Liver (tissue), 9 donors: Measurements from ENCODE around the gene ITIH5. TPM values are rescaled to one million over a fixed set of nuclear protein-coding genes. Genes with fewer than 3 reads are reported as not detected.

Source experiments
- DNase-seq: peaks from one replicate; pipeline ENCODE4 v3.0.0-alpha.2; 2017; ENCODE audit warnings: low spot score
- H3K27ac ChIP-seq, 2 donors: one replicate each; pipeline ENCODE4 v1.7.0; 2013; ENCODE audit warnings: inconsistent platforms in 2 of 2, low read length in 2 of 2, control low read depth in 1 of 2, low read depth in 1 of 2, mild to moderate bottlenecking in 1 of 2
- H3K27me3 ChIP-seq, 4 donors: one replicate each; pipeline versions ENCODE4 v1.6.1 to v1.7.0; 2013; ENCODE audit warnings: low read length in 3 of 4, inconsistent platforms in 1 of 4, mild to moderate bottlenecking in 1 of 4, moderate library complexity in 1 of 4; ENCODE audit not compliant: control insufficient read depth in 4 of 4, insufficient read depth in 4 of 4
- H3K36me3 ChIP-seq, 4 donors: one replicate each; pipeline versions ENCODE4 v1.6.1 to v1.7.0; 2013; ENCODE audit warnings: low read length in 3 of 4, mild to moderate bottlenecking in 3 of 4, low read depth in 1 of 4, moderate library complexity in 1 of 4; ENCODE audit not compliant: control insufficient read depth in 4 of 4, insufficient read depth in 3 of 4
- H3K4me1 ChIP-seq, 4 donors: one replicate each; pipeline versions ENCODE4 v1.6.1 to v1.7.0; 2013; ENCODE audit warnings: low read length in 3 of 4, mild to moderate bottlenecking in 3 of 4, moderate library complexity in 1 of 4; ENCODE audit not compliant: control insufficient read depth in 4 of 4, insufficient read depth in 4 of 4
- H3K4me3 ChIP-seq, 3 donors: one replicate each; pipeline versions ENCODE4 v1.6.1 to v1.7.0; 2013; ENCODE audit warnings: low read length in 3 of 3, control low read depth in 1 of 3, low read depth in 1 of 3, mild to moderate bottlenecking in 1 of 3
- H3K9ac ChIP-seq, 2 donors: one replicate each; pipeline ENCODE4 v1.7.0; 2013; ENCODE audit warnings: low read length in 2 of 2, mild to moderate bottlenecking in 2 of 2, moderate library complexity in 2 of 2, control low read depth in 1 of 2, low read depth in 1 of 2
- H3K9me3 ChIP-seq, 4 donors: one replicate each; pipeline versions ENCODE4 v1.6.1 to v1.7.0; 2013; ENCODE audit warnings: low read length in 3 of 4; ENCODE audit not compliant: control insufficient read depth in 4 of 4
- ATF3 ChIP-seq: IDR thresholded peaks from 2 replicates; pipeline ENCODE4 v1.6.1; 2016; ENCODE audit warnings: antibody characterized with exemption
- EGR1 ChIP-seq, 2 donors: IDR thresholded peaks; 2 replicates each; pipeline ENCODE4 v1.6.1; 2016 to 2018; ENCODE audit warnings: antibody characterized with exemption in 2 of 2, low read depth in 2 of 2
- FOXA1 ChIP-seq: IDR thresholded peaks from 2 replicates; pipeline ENCODE4 v1.6.1; 2016; ENCODE audit warnings: antibody characterized with exemption
- FOXA2 ChIP-seq: IDR thresholded peaks from 2 replicates; pipeline ENCODE4 v1.6.1; 2016; ENCODE audit warnings: antibody characterized with exemption
- GABPA ChIP-seq, 2 donors: IDR thresholded peaks in 1 of 2; conservative IDR thresholded peaks in 1 of 2; 2 replicates each; pipeline ENCODE4 v1.6.1; 2016; ENCODE audit warnings: antibody characterized with exemption in 2 of 2, mild to moderate bottlenecking in 1 of 2, moderate library complexity in 1 of 2
- HNF4A ChIP-seq, 2 donors: conservative IDR thresholded peaks; 2 replicates each; pipeline ENCODE4 v1.6.1; 2016; ENCODE audit warnings: antibody characterized with exemption in 2 of 2, mild to moderate bottlenecking in 2 of 2
- HNF4G ChIP-seq: IDR thresholded peaks from 2 replicates; pipeline ENCODE4 v1.6.1; 2016; ENCODE audit warnings: antibody characterized with exemption
- JUND ChIP-seq, 2 donors: IDR thresholded peaks; 2 replicates each; pipeline ENCODE4 v1.6.1; 2016; ENCODE audit warnings: antibody characterized with exemption in 2 of 2
- MAX ChIP-seq: IDR thresholded peaks from 2 replicates; pipeline ENCODE4 v1.6.1; 2016; ENCODE audit warnings: antibody characterized with exemption
- NR2F2 ChIP-seq: IDR thresholded peaks from 2 replicates; pipeline ENCODE4 v1.6.1; 2016; ENCODE audit warnings: antibody characterized with exemption
- RAD21 ChIP-seq, 2 donors: IDR thresholded peaks; 2 replicates each; pipeline ENCODE4 v1.6.1; 2016; ENCODE audit warnings: antibody characterized with exemption in 2 of 2, mild to moderate bottlenecking in 2 of 2
- REST ChIP-seq: IDR thresholded peaks from 2 replicates; pipeline ENCODE4 v1.6.1; 2016; ENCODE audit warnings: antibody characterized with exemption, mild to moderate bottlenecking
- SP1 ChIP-seq: IDR thresholded peaks from 2 replicates; pipeline ENCODE4 v1.6.1; 2018; ENCODE audit warnings: antibody characterized with exemption, mild to moderate bottlenecking
- TAF1 ChIP-seq: conservative IDR thresholded peaks from 2 replicates; pipeline ENCODE4 v1.6.1; 2016; ENCODE audit warnings: antibody characterized with exemption, mild to moderate bottlenecking
- YY1 ChIP-seq: IDR thresholded peaks from 2 replicates; pipeline ENCODE4 v1.6.1; 2016; ENCODE audit warnings: antibody characterized with exemption, mild to moderate bottlenecking
- ZBTB33 ChIP-seq: IDR thresholded peaks from 2 replicates; pipeline ENCODE4 v1.6.1; 2016; ENCODE audit warnings: antibody characterized with exemption
- WGBS: extraction: QIAGEN DNeasy Blood & Tissue Kit; methylation state at CpG from one replicate; pipeline ENCODE4 v1.1.7; 2013; 5-methylcytosine and 5-hydroxymethylcytosine counted together
- polyA plus RNA-seq, 2 donors: library from polyadenylated mRNA; stranded (reverse) in 1 of 2; unstranded in 1 of 2; fragments of 200-250 nt in 1 of 2; fragments of >200 nt in 1 of 2; fragmentation: Nextera tagmentation in 1 of 2; extraction: Ambion mirVana in 1 of 2; gene quantifications; one replicate each; pipeline versions ENCODE4 v1.2.1 to v1.2.3, GENCODE V29; 2013 to 2015
- total RNA-seq, 2 donors: library from RNA; depleted of rRNA; stranded (reverse); fragments of >200 nt; gene quantifications; one replicate each; pipeline ENCODE4 v1.2.3, GENCODE V29; 2014
- donor health status: healthy.
- donor health status: healthy.
- donor health status: healthy.
- donor health status: healthy.
- donor health status: healthy.

Gene ITIH5
- total and polyA plus RNA-seq, 4 donors = 0.60 to 1.3 (median 0.98) TPM

GRCh38 chr10:7518693-7519092, 148.1 kb downstream of the ITIH5 start:
- Histone ChIP-seq H3K27ac (no peak overlapping the region), H3K4me1 (peaks cover 0 to 2% (median 0%) of the 10 kb centered on the region in 4 donors), H3K4me3 (no peak overlapping the region), H3K27me3 (peaks cover 0 to 3% (median 0%) of the 10 kb centered on the region in 4 donors), H3K36me3 (no peaks in the 10 kb centered on the region), H3K9ac (no peak overlapping the region), H3K9me3 (no peaks in the 10 kb centered on the region)
- no peak for DNase-seq
- TF ChIP-seq FOXA1 (no peak), SP1 (no peak), YY1 (no peak), HNF4A (conservative IDR thresholded peaks at IDR 0.05) (no peak), ATF3 (no peak), NR2F2 (no peak)
- WGBS = 96% methylated on average over 1 of the region's 1 CpG

- H3K9me3 ChIP-seq = no peaks in the 10 kb centered on the region
- no peak overlapping the region for H3K4me3 ChIP-seq
- 83% methylated on average over 5 of the region's 5 CpGs for WGBS
- no peaks in the 10 kb centered on the region for H3K36me3 ChIP-seq
- H3K9ac ChIP-seq = no peak overlapping the region
- H3K4me1 ChIP-seq = peaks cover 0 to 2% (median 0%) of the 10 kb centered on the region in 4 donors
- no peak for DNase-seq
- H3K27ac ChIP-seq = no peak overlapping the region
- peaks cover 0 to 3% (median 0%) of the 10 kb centered on the region in 4 donors for H3K27me3 ChIP-seq
- TF ChIP-seq REST (no peak), GABPA (IDR thresholded peaks at IDR 0.05 in 1 of 2, conservative IDR thresholded peaks at IDR 0.05 in 1 of 2) (no peak), ATF3 (no peak), SP1 (no peak), NR2F2 (no peak), MAX (no peak), JUND (IDR thresholded peaks at IDR 0.05) (no peak), ZBTB33 (no peak)
These were observed 151.3 kb downstream of the ITIH5 start for GRCh38 chr10:7515439-7515838.

GRCh38 chr10:7513936-7514335, 152.8 kb downstream of the ITIH5 start:
- WGBS = 47% methylated on average over 4 of the region's 4 CpGs
- peaks cover 0 to 2% (median 0%) of the 10 kb centered on the region in 4 donors for H3K4me1 ChIP-seq
- no peak for DNase-seq
- H3K9ac ChIP-seq = no peak overlapping the region
- no peak overlapping the region for H3K27ac ChIP-seq
- no peak overlapping the region for H3K4me3 ChIP-seq
- H3K27me3 ChIP-seq = peaks cover 0 to 3% (median 0%) of the 10 kb centered on the region in 4 donors
- H3K36me3 ChIP-seq = no peaks in the 10 kb centered on the region
- H3K9me3 ChIP-seq = no peaks in the 10 kb centered on the region
- no peak for TF ChIP-seq ATF3
- no peak for TF ChIP-seq RAD21 (IDR thresholded peaks at IDR 0.05)
- no peak for TF ChIP-seq MAX
- no peak for TF ChIP-seq JUND (IDR thresholded peaks at IDR 0.05)
- no peak for TF ChIP-seq FOXA2
- TF ChIP-seq REST = no peak
- TF ChIP-seq HNF4G = no peak
- TF ChIP-seq YY1 = no peak
- no peak for TF ChIP-seq HNF4A (conservative IDR thresholded peaks at IDR 0.05)
- TF ChIP-seq FOXA1 = no peak
- no peak for TF ChIP-seq TAF1
- TF ChIP-seq EGR1 (IDR thresholded peaks at IDR 0.05; ENCODE audit: low read depth in 2 of 2) = no peak
